GM12878 (cell line): ENCODE results near the gene LRP1B. TPM values are rescaled to one million over a fixed set of nuclear protein-coding genes. Genes with fewer than 3 reads are reported as not detected.

Experiments used
- ATAC-seq: fragments of 200-7000 bp; cut with Tn5 transposase; 3 replicates; pipeline ENCODE4 v1.9.1; 2020; ENCODE audit warnings: mild to moderate bottlenecking, moderate library complexity
- BruUV-seq: library from RNA; stranded (reverse); fragments of 400-500 nt; replicated peaks from 2 replicates; lab custom pipeline; 2021; lab: Mats Ljungman, UMichigan
- CTCF ChIA-PET: fragments of 300-600 bp; sonication (Branson Sonifier 250); formaldehyde crosslinking; extraction: SDS; loops from one replicate; lab custom pipeline; 2021; ENCODE audit warnings: inconsistent platforms; lab: Yijun Ruan, JAX
- POLR2A ChIA-PET: fragments of 350-600 bp; formaldehyde crosslinking; extraction: SDS; loops from one replicate; lab custom pipeline; 2021; ENCODE audit warnings: inconsistent platforms; lab: Charles Lee
- RAD21 ChIA-PET: fragments of 300-600 bp; sonication (Branson Sonifier 250); formaldehyde crosslinking; loops from one replicate; lab custom pipeline; 2023; ENCODE audit warnings: antibody characterized with exemption; ENCODE audit not compliant: unreplicated experiment; lab: Charles Lee
- SMC1A ChIA-PET: fragments of 300-600 bp; sonication (Branson Sonifier 250); formaldehyde crosslinking; loops from one replicate; lab custom pipeline; 2023; ENCODE audit not compliant: unreplicated experiment, uncharacterized antibody; lab: Charles Lee
- DNase-seq: peaks from one replicate; pipeline ENCODE4 v3.0.0-alpha.2; 2011; ENCODE audit warnings: low read depth, low spot score
- FAIRE-seq: peaks from 3 replicates; lab custom pipeline; 2011; peaks lifted over from hg19 to GRCh38; lab: Jason Lieb, UNC
- H2AFZ ChIP-seq: 2 replicates; pipeline ENCODE4 v1.6.0; 2011; ENCODE audit warnings: low read depth, low read length, control low read depth; ENCODE audit not compliant: control insufficient read depth
- H3K27ac ChIP-seq: 2 replicates; pipeline ENCODE4 v1.5.1; 2011; ENCODE audit warnings: control low read depth; ENCODE audit not compliant: control insufficient read depth, insufficient read depth
- H3K27me3 ChIP-seq, 2 experiments: replicated peaks in 1 of 2; 2 replicates each; pipeline versions ENCODE4 v1.6.0 to v1.6.1; 2011; ENCODE audit warnings: low read length in 1 of 2; ENCODE audit not compliant: control insufficient read depth in 2 of 2, insufficient read depth in 2 of 2
- H3K36me3 ChIP-seq, 2 experiments: 2 replicates each; pipeline ENCODE4 v1.5.1; 2011; ENCODE audit warnings: low read length in 1 of 2; ENCODE audit not compliant: control insufficient read depth in 2 of 2, insufficient read depth in 2 of 2
- H3K4me1 ChIP-seq: 2 replicates; pipeline ENCODE4 v1.6.1; 2011; ENCODE audit warnings: mild to moderate bottlenecking, low read length, moderate library complexity, mixed read lengths; ENCODE audit not compliant: control insufficient read depth, insufficient read depth
- H3K4me2 ChIP-seq: 2 replicates; pipeline ENCODE4 v1.6.0; 2011; ENCODE audit warnings: control low read depth; ENCODE audit not compliant: control insufficient read depth, insufficient read depth
- H3K4me3 ChIP-seq: fragments of 200-600 bp; sonication (generic); 2 replicates; pipeline ENCODE4 v1.5.1; 2016
- H3K79me2 ChIP-seq: 2 replicates; pipeline ENCODE4 v1.6.0; 2011; ENCODE audit warnings: low read length; ENCODE audit not compliant: control insufficient read depth, insufficient read depth
- H3K9ac ChIP-seq: 2 replicates; pipeline ENCODE4 v1.8.0; 2011; ENCODE audit warnings: low read length, control low read depth, mixed read lengths; ENCODE audit not compliant: control insufficient read depth, insufficient read depth
- H3K9me3 ChIP-seq: replicated peaks from 3 replicates; pipeline ENCODE4 v1.5.1; 2011; ENCODE audit warnings: mild to moderate bottlenecking, low read length; ENCODE audit not compliant: control insufficient read depth, insufficient read depth
- H4K20me1 ChIP-seq: 2 replicates; pipeline ENCODE4 v1.6.0; 2011; ENCODE audit not compliant: control insufficient read depth, insufficient read depth
- ATF7 ChIP-seq: fragments of 450-650 bp; IDR thresholded peaks from 2 replicates; pipeline ENCODE4 v1.6.1; 2016; ENCODE audit warnings: low read depth, mild to moderate bottlenecking
- BRCA1 ChIP-seq: IDR thresholded peaks from 2 replicates; pipeline ENCODE4 v1.6.1; 2011; ENCODE audit warnings: low read depth, low read length, improper control_type of control experiment
- CBFB ChIP-seq: IDR thresholded peaks from 2 replicates; pipeline ENCODE4 v1.6.1; 2016; ENCODE audit warnings: antibody characterized with exemption, low read depth
- CREB1 ChIP-seq: IDR thresholded peaks from 2 replicates; pipeline ENCODE4 v1.6.1; 2012; ENCODE audit warnings: low read depth, mild to moderate bottlenecking, inconsistent platforms
- PML ChIP-seq: IDR thresholded peaks from 2 replicates; pipeline ENCODE4 v1.6.1; 2012; ENCODE audit warnings: low read length, inconsistent platforms
- RELA ChIP-seq: fragments of 450-650 bp; IDR thresholded peaks from 2 replicates; pipeline ENCODE4 v1.8.0; 2014; ENCODE audit warnings: borderline replicate concordance; ENCODE audit not compliant: partially characterized antibody
- RUNX3 ChIP-seq: IDR thresholded peaks from 2 replicates; pipeline ENCODE4 v1.6.1; 2012; ENCODE audit warnings: low read length, inconsistent platforms
- SUPT20H ChIP-seq: IDR thresholded peaks from 2 replicates; pipeline ENCODE4 v1.6.1; 2011; ENCODE audit warnings: low read depth, mild to moderate bottlenecking, low read length, moderate library complexity, borderline replicate concordance; ENCODE audit not compliant: control insufficient read depth
- SUZ12 ChIP-seq: fragments of 200-600 bp; sonication (generic); IDR thresholded peaks from one replicate; pipeline ENCODE4 v1.6.1; 2018; ENCODE audit warnings: antibody characterized with exemption, mild to moderate bottlenecking; ENCODE audit not compliant: unreplicated experiment
- ZBED1 ChIP-seq: IDR thresholded peaks from 2 replicates; pipeline ENCODE4 v1.6.1; 2016; ENCODE audit warnings: borderline replicate concordance
- ZNF207 ChIP-seq: fragments of 450-650 bp; IDR thresholded peaks from 2 replicates; pipeline ENCODE4 v1.6.1; 2014; ENCODE audit warnings: antibody characterized with exemption, mild to moderate bottlenecking, borderline replicate concordance
- ZNF384 ChIP-seq: IDR thresholded peaks from 2 replicates; pipeline ENCODE4 v1.6.1; 2012; ENCODE audit warnings: low read depth, mild to moderate bottlenecking, low read length, improper control_type of control experiment, borderline replicate concordance
- ZNF592 ChIP-seq: fragments of 450-650 bp; IDR thresholded peaks from 2 replicates; pipeline ENCODE4 v1.6.1; 2017; ENCODE audit warnings: mild to moderate bottlenecking, moderate library complexity
- WGBS: methylation state at CpG from one replicate; pipeline ENCODE4 v1.1.6; 2016; ENCODE audit warnings: low lambda C conversion rate; ENCODE audit not compliant: insufficient replicate concordance, insufficient coverage; ENCODE audit errors: missing lambda C conversion rate; 5-methylcytosine and 5-hydroxymethylcytosine counted together
- in situ Hi-C: fragments of 300-500 bp; cut with MboI; formaldehyde crosslinking; loops from 9 replicates; pipeline ENCODE4 v1.14.3; 2018; ENCODE audit warnings: mixed read lengths
- intact Hi-C: fragments of 100-400 bp; cut with micrococcal nuclease; formaldehyde crosslinking; loops from one replicate; pipeline ENCODE4 v1.14.2; 2022; ENCODE audit not compliant: unreplicated experiment
- polyA plus RNA-seq, 11 experiments: library from polyadenylated mRNA; depleted of rRNA in 4 of 11; unstranded in 6 of 11; stranded (reverse) in 5 of 11; fragments of >200 nt; fragmentation: Nextera tagmentation in 4 of 11; fragmentation: Illumina TruSeq in 1 of 11; extraction: Ambion mirVana in 4 of 11; extraction: Trizol in 1 of 11; gene quantifications; 1 replicate in 1 of 11; 2 replicates in 10 of 11; pipeline versions ENCODE4 v1.2.1 to v1.2.3, GENCODE V29; 2011 to 2016; ENCODE audit warnings: inconsistent platforms in 2 of 11, missing spikeins in 2 of 11, low read depth in 1 of 11
- total RNA-seq, 4 experiments: library from RNA; depleted of rRNA in 3 of 4; stranded (reverse); fragments of >200 nt in 3 of 4; fragmentation: Illumina TruSeq in 1 of 4; extraction: Trizol in 1 of 4; gene quantifications; 2 replicates each; pipeline versions ENCODE4 v1.2.1 to v1.2.3, GENCODE V29; 2013 to 2021

LRP1B gene
- total and polyA plus RNA-seq, 10 of the 15 experiments (the other 5 are each of a cell fraction or from before 2014, with no cell fraction given), result under 0.01 to 0.06 (median 0.03) TPM; not detected in 5

- BruUV-seq, result no TSS peak
- no peaks in the 10 kb centered on the region for H3K4me1 ChIP-seq
- TF ChIP-seq ZNF384 (no peak), ZNF592 (no peak), ATF7 (no peak), CBFB (no peak), ZBED1 (no peak), CREB1 (no peak), SUPT20H (no peak), BRCA1 (no peak), SUZ12 (no peak), PML (no peak), RUNX3 (no peak), ZNF207 (no peak), RELA (no peak)
- H3K4me3 ChIP-seq, result no peak overlapping the region
- H3K9ac ChIP-seq, result no peak overlapping the region
- ATAC-seq (no peak), DNase-seq (no peak), FAIRE-seq (no peak)
- no peaks in the 10 kb centered on the region for H3K27me3 ChIP-seq
- H3K36me3 ChIP-seq, result no peaks in the 10 kb centered on the region
- no peak overlapping the region for H3K4me2 ChIP-seq
- H2AFZ ChIP-seq, result no peak overlapping the region
- RAD21 ChIA-PET, result no interaction called here
- no peaks in the 10 kb centered on the region for H4K20me1 ChIP-seq
- no peaks in the 10 kb centered on the region for H3K9me3 ChIP-seq
- WGBS, result 1% methylated on average over 4 of the region's 4 CpGs
- CTCF ChIA-PET, result no interaction called here
- H3K27ac ChIP-seq, result no peak overlapping the region
- intact Hi-C loops, result no loop called here
- POLR2A ChIA-PET, result no interaction called here
- H3K79me2 ChIP-seq, result no peaks in the 10 kb centered on the region
- in situ Hi-C loops, result no loop called here
- SMC1A ChIA-PET, result no interaction called here
These were observed 1632.5 kb downstream of the LRP1B start for GRCh38 chr2:140498360-140498759.
